SW480 (cell line): ENCODE measurements around the gene FAM124B.

Experiments used
- DNase-seq: peaks from one replicate; pipeline ENCODE4 v3.0.0-alpha.2; 2016; ENCODE audit warnings: low spot score

FAM124B gene

GRCh38 chr2:224381521-224382279 is 20.2 kb downstream of the FAM124B start:
- no peak for DNase-seq

- DNase-seq = no peak
These were observed 21.9 kb downstream of the FAM124B start for GRCh38 chr2:224379986-224380385.

- no peak for DNase-seq
These were observed 22.7 kb downstream of the FAM124B start for GRCh38 chr2:224379172-224379571.

GRCh38 chr2:224378701-224379097 is 23.2 kb downstream of the FAM124B start:
- DNase-seq = no peak

GRCh38 chr2:224377751-224378700 is 23.9 kb downstream of the FAM124B start:
- DNase-seq = no peak

- DNase-seq = no peak
These were observed 29.3 kb downstream of the FAM124B start for GRCh38 chr2:224372641-224373040.

- peak; percentile 21 for DNase-seq
These were observed 32.8 kb downstream of the FAM124B start for GRCh38 chr2:224369028-224369632.

- no peak for DNase-seq
These were observed 35.6 kb downstream of the FAM124B start for GRCh38 chr2:224366267-224366844.

- no peak for DNase-seq
These were observed 36.6 kb downstream of the FAM124B start for GRCh38 chr2:224365331-224365730.

GRCh38 chr2:224363281-224363680 is 38.6 kb downstream of the FAM124B start:
- no peak for DNase-seq

GRCh38 chr2:224362094-224362493 is 39.8 kb downstream of the FAM124B start:
- DNase-seq = no peak

- no peak for DNase-seq
These were observed 41.1 kb downstream of the FAM124B start for GRCh38 chr2:224360801-224361251.

- DNase-seq = peak; percentile 5
These were observed 42.3 kb downstream of the FAM124B start for GRCh38 chr2:224359569-224359968.

- DNase-seq = peak; percentile 37
These were observed 44.6 kb downstream of the FAM124B start for GRCh38 chr2:224357098-224357901.

- DNase-seq = no peak
These were observed 47.2 kb downstream of the FAM124B start for GRCh38 chr2:224354632-224355211.

GRCh38 chr2:224350703-224351102 is 51.2 kb downstream of the FAM124B start:
- DNase-seq = no peak

- DNase-seq = no peak
These were observed 52.5 kb downstream of the FAM124B start for GRCh38 chr2:224349396-224349795.

- DNase-seq = no peak
These were observed 54.5 kb downstream of the FAM124B start for GRCh38 chr2:224347176-224348051.

GRCh38 chr2:224345492-224345891 is 56.4 kb downstream of the FAM124B start:
- DNase-seq = no peak

GRCh38 chr2:224343226-224343625 is 58.7 kb downstream of the FAM124B start:
- no peak for DNase-seq
